GM23338 (cell line): ENCODE data around the gene CAPS. TPM values are rescaled to one million over a fixed set of nuclear protein-coding genes. Genes with fewer than 3 reads are reported as not detected.

Source experiments
- ATAC-seq: fragments of 200-7000 bp; cut with Tn5 transposase; 3 replicates; pipeline ENCODE4 v1.9.1; 2020
- DNase-seq: peaks from one replicate; pipeline ENCODE4 v3.0.0-alpha.2; 2015; ENCODE audit warnings: low spot score
- H2AFZ ChIP-seq: fragments of 200-600 bp; sonication (generic); 2 replicates; pipeline ENCODE4 v1.8.0; 2016; ENCODE audit warnings: antibody characterized with exemption, mild to moderate bottlenecking, moderate library complexity
- H3F3A ChIP-seq: fragments of 200-600 bp; sonication (generic); replicated peaks from 2 replicates; pipeline ENCODE4 v1.8.0; 2017; ENCODE audit warnings: antibody characterized with exemption, mixed run types, low read depth
- H3K27ac ChIP-seq: fragments of 200-600 bp; sonication (generic); 2 replicates; pipeline ENCODE4 v1.6.1; 2016; ENCODE audit warnings: low read depth
- H3K27me3 ChIP-seq: fragments of 200-600 bp; sonication (generic); 2 replicates; pipeline ENCODE4 v1.8.0; 2016; ENCODE audit warnings: mild to moderate bottlenecking, mixed run types, moderate library complexity; ENCODE audit not compliant: insufficient read depth
- H3K36me3 ChIP-seq: fragments of 200-600 bp; sonication (generic); 2 replicates; pipeline ENCODE4 v1.8.0; 2016; ENCODE audit warnings: mild to moderate bottlenecking; ENCODE audit not compliant: insufficient read depth
- H3K4me1 ChIP-seq: fragments of 200-600 bp; sonication (generic); 2 replicates; pipeline ENCODE4 v1.8.0; 2016; ENCODE audit warnings: mild to moderate bottlenecking, moderate library complexity; ENCODE audit not compliant: insufficient read depth
- H3K4me2 ChIP-seq: fragments of 200-600 bp; sonication (generic); 2 replicates; pipeline ENCODE4 v1.7.1; 2017; ENCODE audit warnings: mixed run types
- H3K4me3 ChIP-seq: fragments of 200-600 bp; sonication (generic); 2 replicates; pipeline ENCODE4 v1.6.1; 2016; ENCODE audit warnings: mixed run types
- H3K79me2 ChIP-seq: fragments of 200-600 bp; sonication (generic); replicated peaks from 2 replicates; pipeline ENCODE4 v1.8.0; 2017; ENCODE audit warnings: mild to moderate bottlenecking; ENCODE audit not compliant: insufficient read depth
- H3K9me2 ChIP-seq: fragments of 200-600 bp; sonication (generic); 2 replicates; pipeline ENCODE4 v1.8.0; 2017; ENCODE audit not compliant: insufficient read depth
- H4K20me1 ChIP-seq: fragments of 200-600 bp; sonication (generic); replicated peaks from 2 replicates; pipeline ENCODE4 v1.8.0; 2017; ENCODE audit warnings: mild to moderate bottlenecking; ENCODE audit not compliant: insufficient read depth
- H3K27ac Mint-ChIP-seq: 2 replicates; pipeline ENCODE4 v1.8.0; 2020; ENCODE audit warnings: inconsistent platforms, mild to moderate bottlenecking, moderate library complexity, mixed read lengths
- H3K27me3 Mint-ChIP-seq: 3 replicates; pipeline ENCODE4 v1.8.0; 2022; ENCODE audit warnings: low read depth, mild to moderate bottlenecking, moderate library complexity, mixed read lengths, inconsistent platforms; ENCODE audit not compliant: insufficient read depth, poor library complexity
- H3K36me3 Mint-ChIP-seq: 3 replicates; pipeline ENCODE4 v1.8.0; 2021; ENCODE audit warnings: low read depth, mild to moderate bottlenecking, inconsistent platforms, moderate library complexity, mixed read lengths
- H3K4me1 Mint-ChIP-seq: 3 replicates; pipeline ENCODE4 v1.8.0; 2020; ENCODE audit warnings: mild to moderate bottlenecking, inconsistent platforms, mixed read lengths
- H3K4me3 Mint-ChIP-seq: 3 replicates; pipeline ENCODE4 v1.8.0; 2021; ENCODE audit warnings: moderate library complexity, mild to moderate bottlenecking, inconsistent platforms, mixed read lengths
- H3K9me3 Mint-ChIP-seq: 3 replicates; pipeline ENCODE4 v1.8.0; 2020; ENCODE audit warnings: moderate library complexity, mild to moderate bottlenecking, inconsistent platforms, mixed read lengths
- CREB1 ChIP-seq: fragments of 250-450 bp; sonication (Bioruptor Pico); IDR thresholded peaks from 2 replicates; pipeline ENCODE4 v1.5.0; 2020; ENCODE audit warnings: low read depth, mild to moderate bottlenecking, moderate library complexity
- CTCF ChIP-seq, 2 experiments: fragments of 200-600 bp in 1 of 2; sonication (generic) in 1 of 2; conservative IDR thresholded peaks; 2 replicates each; pipeline versions ENCODE4 v1.5.1 to v1.6.1; 2016 to 2017; ENCODE audit warnings: antibody characterized with exemption in 2 of 2, low read depth in 2 of 2, mild to moderate bottlenecking in 2 of 2, moderate library complexity in 1 of 2
- EZH2 ChIP-seq: fragments of 200-600 bp; sonication (generic); IDR thresholded peaks from one replicate; pipeline ENCODE4 v1.8.0; 2017; ENCODE audit warnings: antibody characterized with exemption, mild to moderate bottlenecking, low read depth; ENCODE audit not compliant: unreplicated experiment
- EZH2phosphoT487 ChIP-seq: fragments of 200-600 bp; sonication (generic); IDR thresholded peaks from one replicate; pipeline ENCODE4 v1.8.1; 2018; ENCODE audit warnings: antibody characterized with exemption; ENCODE audit not compliant: unreplicated experiment
- JUNB ChIP-seq: IDR thresholded peaks from one replicate; pipeline ENCODE4 v1.6.1; 2016; ENCODE audit warnings: antibody characterized with exemption; ENCODE audit not compliant: unreplicated experiment
- NANOG ChIP-seq: IDR thresholded peaks from 2 replicates; pipeline ENCODE4 v1.6.1; 2016; ENCODE audit warnings: antibody characterized with exemption, borderline replicate concordance
- POLR2AphosphoS5 ChIP-seq: IDR thresholded peaks from 2 replicates; pipeline ENCODE4 v1.6.1; 2016; ENCODE audit warnings: antibody characterized with exemption, low read depth
- REST ChIP-seq: IDR thresholded peaks from one replicate; pipeline ENCODE4 v1.6.1; 2018; ENCODE audit warnings: antibody characterized with exemption; ENCODE audit not compliant: unreplicated experiment
- STAT1 ChIP-seq: IDR thresholded peaks from one replicate; pipeline ENCODE4 v1.6.1; 2016; ENCODE audit warnings: antibody characterized with exemption; ENCODE audit not compliant: unreplicated experiment
- ZNF114 ChIP-seq: fragments of 250-450 bp; sonication (Bioruptor Pico); IDR thresholded peaks from 2 replicates; pipeline ENCODE4 v1.5.0; 2020; ENCODE audit warnings: mild to moderate bottlenecking, moderate library complexity
- ZNF331 ChIP-seq: fragments of 250-450 bp; sonication (Bioruptor Pico); IDR thresholded peaks from 2 replicates; pipeline ENCODE4 v1.5.0; 2020; ENCODE audit warnings: low read depth, mild to moderate bottlenecking, moderate library complexity
- polyA plus RNA-seq: library from polyadenylated mRNA; unstranded; fragments of >200 nt; fragmentation: Nextera tagmentation; extraction: Ambion mirVana; gene quantifications from 2 replicates; pipeline ENCODE4 v1.2.1, GENCODE V29; 2016
- total RNA-seq: library from RNA; depleted of rRNA; stranded (reverse); fragments of >200 nt; shearing (Covaris generic); gene quantifications from 2 replicates; pipeline ENCODE4 v1.2.3, GENCODE V29; 2014
- TF ChIP-seq, protein P1 (sequence below): IDR thresholded peaks from 2 replicates; pipeline ENCODE4 v1.6.1; 2016; ENCODE audit warnings: antibody characterized with exemption
- TF ChIP-seq, protein P2 (sequence below): fragments of 250-450 bp; sonication (Bioruptor Pico); IDR thresholded peaks from 2 replicates; pipeline ENCODE4 v1.5.0; 2020; ENCODE audit warnings: mild to moderate bottlenecking, moderate library complexity

CAPS gene
- total and polyA plus RNA-seq, 2 experiments from 2014 or later: 1.5 to 3.2 TPM

DNA sequence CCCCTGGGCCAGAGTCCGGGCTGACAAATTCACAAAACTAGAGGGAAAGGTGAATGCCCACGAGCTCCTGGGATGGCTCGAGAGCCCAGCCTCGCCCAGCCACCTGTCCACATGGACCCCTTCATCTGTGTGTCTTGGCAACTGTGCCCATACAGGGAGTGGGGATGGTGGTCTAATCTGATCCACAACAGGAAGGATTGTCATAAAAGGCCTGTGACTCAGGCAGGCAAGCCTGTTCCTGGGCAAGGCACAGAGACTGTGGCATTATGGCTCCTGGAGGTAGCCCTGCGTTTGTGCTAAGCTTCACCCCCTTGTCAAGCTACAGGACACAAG lies 20.0 kb downstream of the CAPS start:
- no peaks in the 10 kb centered on the region for H3K9me2 ChIP-seq
- no peak for ATAC-seq
- H2AFZ ChIP-seq: no peak overlapping the region
- H3K27me3 Mint-ChIP-seq: peaks cover 6% of the 10 kb centered on the region
- H3K36me3 ChIP-seq: no peaks in the 10 kb centered on the region; the same call in 1 of the 2 replicates
- no peak for DNase-seq
- peaks cover 25% of the 10 kb centered on the region for H3K79me2 ChIP-seq
- peaks cover 19% of the 10 kb centered on the region; the same call in 1 of the 2 replicates for H4K20me1 ChIP-seq
- H3K36me3 Mint-ChIP-seq: peaks cover 45% of the 10 kb centered on the region
- H3K4me2 ChIP-seq: no peak overlapping the region
- H3F3A ChIP-seq: 0 out of 2 replicates have a peak, but pooled peaks cover 3% of the 10 kb centered on the region
- no peak overlapping the region for H3K4me3 ChIP-seq
- no peak overlapping the region for H3K27ac Mint-ChIP-seq
- H3K27me3 ChIP-seq: no peaks in the 10 kb centered on the region
- no peaks in the 10 kb centered on the region for H3K9me3 Mint-ChIP-seq
- no peak overlapping the region for H3K27ac ChIP-seq
- no peak overlapping the region for H3K4me3 Mint-ChIP-seq
- H3K4me1 Mint-ChIP-seq: no peaks in the 10 kb centered on the region
- H3K4me1 ChIP-seq: no peaks in the 10 kb centered on the region
- no peak for TF ChIP-seq EZH2
- TF ChIP-seq NANOG: no peak
- TF ChIP-seq JUNB: no peak
- TF ChIP-seq, protein P1, sequence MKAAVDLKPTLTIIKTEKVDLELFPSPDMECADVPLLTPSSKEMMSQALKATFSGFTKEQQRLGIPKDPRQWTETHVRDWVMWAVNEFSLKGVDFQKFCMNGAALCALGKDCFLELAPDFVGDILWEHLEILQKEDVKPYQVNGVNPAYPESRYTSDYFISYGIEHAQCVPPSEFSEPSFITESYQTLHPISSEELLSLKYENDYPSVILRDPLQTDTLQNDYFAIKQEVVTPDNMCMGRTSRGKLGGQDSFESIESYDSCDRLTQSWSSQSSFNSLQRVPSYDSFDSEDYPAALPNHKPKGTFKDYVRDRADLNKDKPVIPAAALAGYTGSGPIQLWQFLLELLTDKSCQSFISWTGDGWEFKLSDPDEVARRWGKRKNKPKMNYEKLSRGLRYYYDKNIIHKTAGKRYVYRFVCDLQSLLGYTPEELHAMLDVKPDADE: no peak
- no peak for TF ChIP-seq REST
- TF ChIP-seq STAT1: no peak
- no peak for TF ChIP-seq ZNF331
- no peak for TF ChIP-seq CTCF (conservative IDR thresholded peaks at IDR 0.05; ENCODE audit: low read depth in 2 of 2)
- TF ChIP-seq EZH2phosphoT487: no peak
- no peak for TF ChIP-seq POLR2AphosphoS5
- TF ChIP-seq CREB1 (CRISPR knock-in tag): no peak
- TF ChIP-seq ZNF114 (CRISPR knock-in tag): no peak
- TF ChIP-seq, protein P2, sequence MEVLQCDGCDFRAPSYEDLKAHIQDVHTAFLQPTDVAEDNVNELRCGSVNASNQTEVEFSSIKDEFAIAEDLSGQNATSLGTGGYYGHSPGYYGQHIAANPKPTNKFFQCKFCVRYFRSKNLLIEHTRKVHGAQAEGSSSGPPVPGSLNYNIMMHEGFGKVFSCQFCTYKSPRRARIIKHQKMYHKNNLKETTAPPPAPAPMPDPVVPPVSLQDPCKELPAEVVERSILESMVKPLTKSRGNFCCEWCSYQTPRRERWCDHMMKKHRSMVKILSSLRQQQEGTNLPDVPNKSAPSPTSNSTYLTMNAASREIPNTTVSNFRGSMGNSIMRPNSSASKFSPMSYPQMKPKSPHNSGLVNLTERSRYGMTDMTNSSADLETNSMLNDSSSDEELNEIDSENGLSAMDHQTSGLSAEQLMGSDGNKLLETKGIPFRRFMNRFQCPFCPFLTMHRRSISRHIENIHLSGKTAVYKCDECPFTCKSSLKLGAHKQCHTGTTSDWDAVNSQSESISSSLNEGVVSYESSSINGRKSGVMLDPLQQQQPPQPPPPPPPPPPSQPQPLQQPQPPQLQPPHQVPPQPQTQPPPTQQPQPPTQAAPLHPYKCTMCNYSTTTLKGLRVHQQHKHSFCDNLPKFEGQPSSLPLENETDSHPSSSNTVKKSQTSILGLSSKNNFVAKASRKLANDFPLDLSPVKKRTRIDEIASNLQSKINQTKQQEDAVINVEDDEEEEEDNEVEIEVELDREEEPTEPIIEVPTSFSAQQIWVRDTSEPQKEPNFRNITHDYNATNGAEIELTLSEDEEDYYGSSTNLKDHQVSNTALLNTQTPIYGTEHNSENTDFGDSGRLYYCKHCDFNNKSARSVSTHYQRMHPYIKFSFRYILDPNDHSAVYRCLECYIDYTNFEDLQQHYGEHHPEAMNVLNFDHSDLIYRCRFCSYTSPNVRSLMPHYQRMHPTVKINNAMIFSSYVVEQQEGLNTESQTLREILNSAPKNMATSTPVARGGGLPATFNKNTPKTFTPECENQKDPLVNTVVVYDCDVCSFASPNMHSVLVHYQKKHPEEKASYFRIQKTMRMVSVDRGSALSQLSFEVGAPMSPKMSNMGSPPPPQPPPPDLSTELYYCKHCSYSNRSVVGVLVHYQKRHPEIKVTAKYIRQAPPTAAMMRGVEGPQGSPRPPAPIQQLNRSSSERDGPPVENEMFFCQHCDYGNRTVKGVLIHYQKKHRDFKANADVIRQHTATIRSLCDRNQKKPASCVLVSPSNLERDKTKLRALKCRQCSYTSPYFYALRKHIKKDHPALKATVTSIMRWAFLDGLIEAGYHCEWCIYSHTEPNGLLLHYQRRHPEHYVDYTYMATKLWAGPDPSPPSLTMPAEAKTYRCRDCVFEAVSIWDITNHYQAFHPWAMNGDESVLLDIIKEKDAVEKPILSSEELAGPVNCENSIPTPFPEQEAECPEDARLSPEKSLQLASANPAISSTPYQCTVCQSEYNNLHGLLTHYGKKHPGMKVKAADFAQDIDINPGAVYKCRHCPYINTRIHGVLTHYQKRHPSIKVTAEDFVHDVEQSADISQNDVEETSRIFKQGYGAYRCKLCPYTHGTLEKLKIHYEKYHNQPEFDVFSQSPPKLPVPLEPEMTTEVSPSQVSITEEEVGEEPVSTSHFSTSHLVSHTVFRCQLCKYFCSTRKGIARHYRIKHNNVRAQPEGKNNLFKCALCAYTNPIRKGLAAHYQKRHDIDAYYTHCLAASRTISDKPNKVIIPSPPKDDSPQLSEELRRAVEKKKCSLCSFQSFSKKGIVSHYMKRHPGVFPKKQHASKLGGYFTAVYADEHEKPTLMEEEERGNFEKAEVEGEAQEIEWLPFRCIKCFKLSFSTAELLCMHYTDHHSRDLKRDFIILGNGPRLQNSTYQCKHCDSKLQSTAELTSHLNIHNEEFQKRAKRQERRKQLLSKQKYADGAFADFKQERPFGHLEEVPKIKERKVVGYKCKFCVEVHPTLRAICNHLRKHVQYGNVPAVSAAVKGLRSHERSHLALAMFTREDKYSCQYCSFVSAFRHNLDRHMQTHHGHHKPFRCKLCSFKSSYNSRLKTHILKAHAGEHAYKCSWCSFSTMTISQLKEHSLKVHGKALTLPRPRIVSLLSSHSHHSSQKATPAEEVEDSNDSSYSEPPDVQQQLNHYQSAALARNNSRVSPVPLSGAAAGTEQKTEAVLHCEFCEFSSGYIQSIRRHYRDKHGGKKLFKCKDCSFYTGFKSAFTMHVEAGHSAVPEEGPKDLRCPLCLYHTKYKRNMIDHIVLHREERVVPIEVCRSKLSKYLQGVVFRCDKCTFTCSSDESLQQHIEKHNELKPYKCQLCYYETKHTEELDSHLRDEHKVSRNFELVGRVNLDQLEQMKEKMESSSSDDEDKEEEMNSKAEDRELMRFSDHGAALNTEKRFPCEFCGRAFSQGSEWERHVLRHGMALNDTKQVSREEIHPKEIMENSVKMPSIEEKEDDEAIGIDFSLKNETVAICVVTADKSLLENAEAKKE (CRISPR knock-in tag): no peak
